Upper lobe of left lung (tissue), 6 donors: ENCODE results near the gene MAPRE3. TPM values are rescaled to one million over a fixed set of nuclear protein-coding genes. Genes with fewer than 3 reads are reported as not detected.

ENCODE experiments used
- ATAC-seq, 2 donors: fragments of 200-7000 bp; cut with Tn5 transposase; one replicate each; pipeline ENCODE4 v1.9.1; 2022; ENCODE audit warnings: mild to moderate bottlenecking in 2 of 2, moderate library complexity in 2 of 2; ENCODE audit not compliant: low FRiP score in 2 of 2
- DNase-seq, 2 donors: peaks; one replicate each; pipeline ENCODE4 v3.0.0-alpha.2; 2019 to 2020
- H3K27ac ChIP-seq, 4 donors: fragments of 200-600 bp; sonication (generic); one replicate each; pipeline ENCODE4 v1.5.1; 2016 to 2019
- H3K27me3 ChIP-seq, 4 donors: fragments of 200-600 bp; sonication (generic); one replicate each; pipeline ENCODE4 v1.5.1; 2017 to 2019
- H3K36me3 ChIP-seq, 4 donors: fragments of 200-600 bp; sonication (generic); one replicate each; pipeline ENCODE4 v1.5.1; 2016 to 2019
- H3K4me1 ChIP-seq, 4 donors: fragments of 200-600 bp; sonication (generic); one replicate each; pipeline ENCODE4 v1.5.1; 2018 to 2019
- H3K4me3 ChIP-seq, 4 donors: fragments of 200-600 bp; sonication (generic); one replicate each; pipeline ENCODE4 v1.5.1; 2017 to 2019; ENCODE audit warnings: mild to moderate bottlenecking in 2 of 4, moderate library complexity in 1 of 4
- H3K9me3 ChIP-seq, 4 donors: fragments of 200-600 bp; sonication (generic); one replicate each; pipeline ENCODE4 v1.5.1; 2018 to 2019
- EP300 ChIP-seq, 4 donors: sonication (generic); formaldehyde crosslinking; IDR thresholded peaks; one replicate each; pipeline ENCODE4 v1.5.1; 2017; ENCODE audit warnings: antibody characterized with exemption in 4 of 4, control low read depth in 2 of 4
- POLR2A ChIP-seq, 4 donors: fragments of 450-650 bp; IDR thresholded peaks; one replicate each; pipeline ENCODE4 v1.5.1; 2016 to 2017; ENCODE audit warnings: antibody characterized with exemption in 4 of 4, mild to moderate bottlenecking in 2 of 4
- POLR2AphosphoS5 ChIP-seq, 2 donors: sonication (generic); formaldehyde crosslinking; IDR thresholded peaks; one replicate each; pipeline ENCODE4 v1.5.1; 2017; ENCODE audit warnings: antibody characterized with exemption in 2 of 2
- WGBS, 2 donors: methylation state at CpG; one replicate each; pipeline ENCODE4 v1.1.5; 2017 to 2018; 5-methylcytosine and 5-hydroxymethylcytosine counted together
- total RNA-seq, 6 donors: library from RNA; depleted of rRNA in 4 of 6; stranded (reverse); fragments of >200 nt in 4 of 6; gene quantifications; one replicate each; pipeline versions ENCODE4 v1.1.0 to v1.2.1, GENCODE V29; 2016 to 2021
- TF ChIP-seq, protein P1 (sequence below), 6 experiments: fragments of 450-650 bp in 4 of 6; fragments of 200-600 bp in 2 of 6; sonication (generic) in 2 of 6; IDR thresholded peaks; one replicate each; pipeline ENCODE4 v1.5.1; 2016 to 2019; ENCODE audit warnings: antibody characterized with exemption in 6 of 6
- donor health status: DM: no; HTN: no; CAD: no; lungs with moderate emphysema.
- donor health status: DM: no; HTN: yes; CAD: no; lungs with severe emphysema.

The MAPRE3 gene
- total RNA-seq, 6 donors from 2014 or later, result 13.5 to 61.8 (median 20.1) TPM

DNA sequence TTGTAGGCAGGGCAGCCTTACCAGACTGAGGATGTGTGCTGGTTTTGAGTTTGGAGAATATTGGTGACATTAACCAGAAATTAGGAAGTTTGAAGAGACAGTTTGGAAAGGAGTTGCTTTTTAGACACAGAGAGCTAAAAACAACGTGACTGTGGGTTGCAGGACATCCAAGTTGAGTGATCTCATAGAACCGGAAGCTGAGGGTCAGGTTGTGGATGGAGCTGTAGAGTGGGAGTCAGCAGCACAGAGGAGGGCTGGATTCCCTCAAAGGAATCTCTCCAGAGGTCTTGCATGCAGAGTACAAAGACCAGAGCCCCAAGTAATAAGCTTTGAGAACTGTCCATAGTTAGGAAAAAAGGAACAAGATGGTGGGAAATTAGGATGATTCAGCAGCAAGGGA is 9.3 kb downstream of the MAPRE3 start:
- H3K27me3 ChIP-seq, result no peaks in the 10 kb centered on the region
- H3K9me3 ChIP-seq, result no peaks in the 10 kb centered on the region
- no peak for DNase-seq
- WGBS, 2 donors, result 73 to 74% methylated on average over 2 of the region's 2 CpGs
- H3K4me3 ChIP-seq, result no peak overlapping the region
- H3K27ac ChIP-seq, result no peak overlapping the region
- peaks cover 9 to 24% (median 15%) of the 10 kb centered on the region in 4 donors for H3K4me1 ChIP-seq
- TF ChIP-seq POLR2AphosphoS5 (IDR thresholded peaks at IDR 0.05) (no peak), POLR2A (IDR thresholded peaks at IDR 0.05) (no peak), EP300 (IDR thresholded peaks at IDR 0.05) (no peak)
- TF ChIP-seq, protein P1, sequence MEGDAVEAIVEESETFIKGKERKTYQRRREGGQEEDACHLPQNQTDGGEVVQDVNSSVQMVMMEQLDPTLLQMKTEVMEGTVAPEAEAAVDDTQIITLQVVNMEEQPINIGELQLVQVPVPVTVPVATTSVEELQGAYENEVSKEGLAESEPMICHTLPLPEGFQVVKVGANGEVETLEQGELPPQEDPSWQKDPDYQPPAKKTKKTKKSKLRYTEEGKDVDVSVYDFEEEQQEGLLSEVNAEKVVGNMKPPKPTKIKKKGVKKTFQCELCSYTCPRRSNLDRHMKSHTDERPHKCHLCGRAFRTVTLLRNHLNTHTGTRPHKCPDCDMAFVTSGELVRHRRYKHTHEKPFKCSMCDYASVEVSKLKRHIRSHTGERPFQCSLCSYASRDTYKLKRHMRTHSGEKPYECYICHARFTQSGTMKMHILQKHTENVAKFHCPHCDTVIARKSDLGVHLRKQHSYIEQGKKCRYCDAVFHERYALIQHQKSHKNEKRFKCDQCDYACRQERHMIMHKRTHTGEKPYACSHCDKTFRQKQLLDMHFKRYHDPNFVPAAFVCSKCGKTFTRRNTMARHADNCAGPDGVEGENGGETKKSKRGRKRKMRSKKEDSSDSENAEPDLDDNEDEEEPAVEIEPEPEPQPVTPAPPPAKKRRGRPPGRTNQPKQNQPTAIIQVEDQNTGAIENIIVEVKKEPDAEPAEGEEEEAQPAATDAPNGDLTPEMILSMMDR (IDR thresholded peaks at IDR 0.05), result no peak
- no peak for ATAC-seq
- no peaks in the 10 kb centered on the region for H3K36me3 ChIP-seq

- no peaks in the 10 kb centered on the region for H3K27me3 ChIP-seq
- H3K36me3 ChIP-seq, result no peaks in the 10 kb centered on the region
- H3K27ac ChIP-seq, result no peak overlapping the region
- 88 to 91% methylated on average over 2 of the region's 2 CpGs for WGBS, 2 donors
- H3K9me3 ChIP-seq, result no peaks in the 10 kb centered on the region
- H3K4me1 ChIP-seq, result peaks cover 9 to 24% (median 15%) of the 10 kb centered on the region in 4 donors
- H3K4me3 ChIP-seq, result no peak overlapping the region
- ATAC-seq, result no peak
- no peak for DNase-seq
- TF ChIP-seq POLR2AphosphoS5 (IDR thresholded peaks at IDR 0.05), result no peak
Observed at GRCh38 chr2:26980971-26981370, 10.5 kb downstream of the MAPRE3 start.

DNA sequence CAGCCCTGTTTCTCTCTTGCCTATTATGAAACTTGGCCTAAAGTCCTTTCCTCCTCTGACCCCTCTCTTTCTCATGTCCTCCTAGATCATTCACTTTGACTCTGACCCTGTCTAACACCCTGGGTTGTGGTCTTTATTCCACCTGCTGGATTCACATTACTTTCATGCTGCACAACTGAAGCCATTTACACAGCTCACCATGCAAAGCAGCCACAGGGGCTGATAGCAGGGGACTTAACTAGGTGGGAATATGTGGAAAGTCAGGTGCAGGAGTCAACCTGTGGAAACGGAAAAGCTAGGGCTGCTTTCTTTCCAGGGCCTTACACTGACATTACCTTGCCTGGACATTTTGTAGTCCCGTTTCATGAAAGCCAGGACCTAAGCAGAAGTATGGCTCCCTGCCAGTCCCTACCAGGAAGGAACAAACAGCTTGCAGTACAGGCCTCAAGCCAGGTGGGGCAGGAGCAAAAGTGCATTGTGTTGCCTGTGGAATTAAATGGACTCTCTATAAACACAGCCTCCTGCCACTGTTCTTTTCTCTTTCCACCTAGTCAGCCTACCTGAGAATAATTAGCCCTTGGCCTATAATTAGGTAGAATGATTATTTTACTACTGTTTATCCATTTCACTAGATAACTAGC is 11.8 kb downstream of the MAPRE3 start:
- H3K4me1 ChIP-seq, result peaks cover 9 to 24% (median 15%) of the 10 kb centered on the region in 4 donors
- no peaks in the 10 kb centered on the region for H3K9me3 ChIP-seq
- DNase-seq (peak in 1 of 2 donors; percentile 87), ATAC-seq (peak; percentile 77 to 83)
- TF ChIP-seq POLR2A (IDR thresholded peaks at IDR 0.05), result no peak
- TF ChIP-seq, protein P1 (IDR thresholded peaks at IDR 0.05), result peak in 5 of 6 experiments; percentile 20 to 60 (median 32)
- no peak for TF ChIP-seq EP300 (IDR thresholded peaks at IDR 0.05)
- no peak for TF ChIP-seq POLR2AphosphoS5 (IDR thresholded peaks at IDR 0.05)
- no peak overlapping the region for H3K4me3 ChIP-seq
- WGBS, 2 donors, result 27 to 33% methylated on average over 2 of the region's 2 CpGs
- H3K27ac ChIP-seq, result peak overlapping the region in 3 of 4 donors; percentile 13 to 27 (median 24)
- H3K27me3 ChIP-seq, result no peaks in the 10 kb centered on the region
- H3K36me3 ChIP-seq, result no peaks in the 10 kb centered on the region

- WGBS, 2 donors, result 52 to 75% methylated on average over 3 of the region's 3 CpGs
- H3K4me1 ChIP-seq, result peaks cover 9 to 24% (median 15%) of the 10 kb centered on the region in 4 donors
- ATAC-seq (no peak), DNase-seq (no peak)
- no peak overlapping the region for H3K27ac ChIP-seq
- H3K27me3 ChIP-seq, result no peaks in the 10 kb centered on the region
- TF ChIP-seq POLR2A (IDR thresholded peaks at IDR 0.05) (no peak), EP300 (IDR thresholded peaks at IDR 0.05) (no peak), POLR2AphosphoS5 (IDR thresholded peaks at IDR 0.05) (no peak)
- TF ChIP-seq, protein P1 (IDR thresholded peaks at IDR 0.05), result no peak
- no peaks in the 10 kb centered on the region for H3K36me3 ChIP-seq
- H3K9me3 ChIP-seq, result no peaks in the 10 kb centered on the region
- no peak overlapping the region for H3K4me3 ChIP-seq
Observed at GRCh38 chr2:26983746-26984145, 13.3 kb downstream of the MAPRE3 start.

DNA sequence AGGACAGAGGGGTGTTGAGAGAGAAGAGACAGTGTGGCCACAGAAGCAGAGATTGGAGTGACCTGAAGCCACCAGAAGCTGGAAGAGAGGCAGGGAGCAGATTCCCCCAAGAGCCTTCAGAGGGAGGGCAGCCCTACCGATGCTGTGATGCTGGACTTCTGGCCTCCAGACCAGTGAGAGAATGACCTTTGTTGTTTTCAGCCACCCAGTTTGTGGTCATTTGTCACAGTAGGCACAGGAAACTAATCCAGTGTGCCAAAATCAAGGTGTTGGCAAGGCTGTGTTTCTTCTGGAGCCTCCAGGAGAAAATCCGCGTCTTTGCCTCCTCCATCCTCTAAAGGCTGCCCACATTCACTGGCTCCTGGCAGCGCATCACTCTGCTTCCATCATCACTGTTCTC is 15.4 kb downstream of the MAPRE3 start:
- WGBS, 2 donors, result 92 to 93% methylated on average over 4 of the region's 4 CpGs
- Histone ChIP-seq H3K9me3 (no peaks in the 10 kb centered on the region), H3K36me3 (no peaks in the 10 kb centered on the region), H3K4me3 (no peak overlapping the region), H3K27me3 (no peaks in the 10 kb centered on the region), H3K4me1 (peaks cover 9 to 24% (median 15%) of the 10 kb centered on the region in 4 donors), H3K27ac (no peak overlapping the region)
- TF ChIP-seq POLR2A (IDR thresholded peaks at IDR 0.05) (no peak), EP300 (IDR thresholded peaks at IDR 0.05) (no peak), POLR2AphosphoS5 (IDR thresholded peaks at IDR 0.05) (no peak)
- TF ChIP-seq, protein P1 (IDR thresholded peaks at IDR 0.05), result no peak
- DNase-seq, result no peak
- no peak for ATAC-seq
